ENCODE measurements around the gene UGT1A8.

Gene UGT1A8

DNA sequence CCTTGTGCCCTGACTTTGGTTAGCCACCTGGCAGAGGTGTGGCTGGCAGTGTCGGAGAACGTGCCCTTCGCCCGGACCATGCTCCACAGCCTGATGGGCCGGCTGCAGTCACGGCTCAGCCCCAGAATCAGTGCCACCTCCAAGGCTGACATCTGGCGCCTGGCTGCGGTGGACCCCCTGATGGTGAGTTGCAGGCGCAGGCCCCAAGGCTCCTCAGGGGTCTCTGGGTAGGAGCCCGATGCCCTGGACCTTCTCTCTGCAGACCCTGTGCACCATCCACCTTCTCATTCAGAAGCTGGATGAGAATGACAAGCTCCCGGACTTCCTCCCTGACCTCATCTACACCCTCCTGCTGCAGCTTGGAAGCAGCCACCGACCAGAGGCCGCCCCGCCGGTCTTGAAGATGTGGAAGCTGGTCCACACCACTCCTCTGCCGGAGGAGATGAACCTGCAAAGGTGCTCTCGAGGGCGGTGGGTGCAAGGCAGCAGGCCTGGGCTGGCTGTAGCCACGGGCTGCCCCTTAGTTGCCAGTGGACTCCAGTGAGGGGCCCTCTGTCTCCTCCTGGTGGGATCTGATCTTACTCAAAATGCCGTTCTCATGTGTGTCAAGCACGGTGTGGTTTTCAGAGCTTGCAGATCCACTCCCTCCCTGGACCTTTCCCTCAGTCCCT, 204.8 kb downstream of the UGT1A8 start:
- DNase-seq = no peak
